CD4-positive, alpha-beta T cell treated with Interleukin-10 for 1 hour (primary cell): Measurements from ENCODE around the gene PRKCZ.

Source experiments
- DNase-seq: peaks from one replicate; pipeline ENCODE4 v3.0.0-alpha.2; 2020

The PRKCZ gene

DNA sequence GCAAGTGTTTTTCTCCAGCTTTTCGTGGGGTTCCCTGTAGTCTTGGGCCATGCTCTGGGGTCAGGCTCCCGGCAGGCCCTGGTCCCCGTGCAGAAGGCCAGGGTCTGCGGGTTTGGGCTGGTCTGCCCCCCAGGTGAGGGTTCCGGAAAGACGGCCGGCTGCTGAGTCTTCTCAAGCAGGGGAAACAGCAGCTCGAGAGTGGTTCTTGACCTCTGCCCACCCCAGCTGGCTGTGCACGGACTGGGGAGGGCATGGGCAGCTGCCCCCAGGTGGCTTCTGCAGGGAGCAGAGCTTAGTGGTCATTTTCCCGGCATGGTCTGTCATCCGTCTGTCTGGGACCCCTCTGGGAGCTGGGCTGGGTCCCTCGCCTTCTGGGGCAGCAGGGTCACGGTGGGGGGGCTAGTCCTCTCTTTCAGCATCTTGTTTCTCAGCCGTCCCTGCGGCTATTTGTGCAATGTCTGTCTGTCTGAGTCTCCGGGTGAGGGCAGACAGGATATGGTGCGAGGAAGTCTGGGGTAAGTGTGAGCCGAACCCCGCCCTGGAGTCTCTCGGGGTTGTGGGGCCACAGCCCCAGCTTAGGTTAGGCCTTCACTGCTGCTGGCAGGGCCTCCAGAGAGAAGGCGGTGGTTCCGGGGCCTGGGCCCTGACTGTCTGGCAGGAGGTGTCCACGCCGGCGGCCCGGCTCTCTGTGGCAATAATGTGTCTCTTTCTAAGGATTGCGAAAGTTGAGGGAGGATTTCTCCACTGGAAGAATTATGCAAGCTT is 184.0 kb downstream of the PRKCZ start:
- DNase-seq = peak; percentile 88

DNA sequence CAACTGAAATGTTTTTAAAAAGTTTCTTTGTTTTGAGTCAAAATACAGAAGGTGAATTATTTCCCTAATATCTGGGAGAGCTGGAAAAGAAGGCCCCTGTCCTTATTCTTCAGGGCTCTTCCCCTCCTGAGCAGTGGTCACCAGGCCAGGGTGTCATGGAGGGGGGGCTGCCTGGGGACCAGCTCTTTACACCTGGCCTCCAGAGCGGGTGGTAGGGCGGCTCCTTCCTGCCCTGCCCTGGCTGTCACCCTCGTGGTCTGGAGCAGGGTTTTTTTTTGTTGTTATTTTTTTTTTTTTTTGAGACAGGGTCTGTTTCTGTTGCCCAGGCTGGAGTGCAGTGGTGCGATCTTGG is 184.5 kb downstream of the PRKCZ start:
- DNase-seq = peak; percentile 56
